NK-92 (cell line): ENCODE results near the gene CCN6.

Source experiments
- DNase-seq: peaks from one replicate; lab custom pipeline; 2025; ENCODE audit not compliant: unreplicated experiment; lab: John Stamatoyannopoulos, UW

CCN6 gene

DNA sequence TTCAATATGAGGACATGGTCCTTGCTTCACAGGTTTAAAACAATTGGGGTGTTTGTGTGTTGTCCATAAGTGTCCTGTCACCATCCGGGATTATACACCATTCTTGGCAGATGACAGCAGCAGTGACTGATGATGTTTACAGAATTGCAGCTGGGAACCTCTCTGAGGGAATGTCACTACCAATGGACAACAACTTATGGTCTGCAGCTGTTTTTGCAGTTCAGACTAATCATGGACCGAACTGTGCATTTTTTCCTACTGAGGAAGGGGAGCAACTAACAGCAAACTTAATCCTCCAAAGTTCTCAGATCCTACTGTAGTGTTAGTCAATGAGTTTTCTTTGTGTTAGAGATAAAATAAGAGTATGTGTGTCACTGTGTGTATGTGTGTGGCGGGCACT, 59.5 kb downstream of the CCN6 start:
- DNase-seq: no peak

- no peak for DNase-seq
Measured at GRCh38 chr6:112113918-112114317, 60.0 kb downstream of the CCN6 start.

- no peak for DNase-seq
Measured at GRCh38 chr6:112114577-112115223, 60.8 kb downstream of the CCN6 start.

GRCh38 chr6:112116221-112116620, 62.3 kb downstream of the CCN6 start:
- DNase-seq: no peak

GRCh38 chr6:112117554-112117953, 63.6 kb downstream of the CCN6 start:
- no peak for DNase-seq

- DNase-seq: no peak
Measured at GRCh38 chr6:112118034-112118433, 64.1 kb downstream of the CCN6 start.
